NCI-H345 treated with DMSO at 0.1 percent for 48 hours (cell line): ENCODE results near the gene PACSIN2.

Source experiments
- DNase-seq: peaks from one replicate; lab custom pipeline; 2025; ENCODE audit not compliant: unreplicated experiment; lab: John Stamatoyannopoulos, UW

Gene PACSIN2

DNA sequence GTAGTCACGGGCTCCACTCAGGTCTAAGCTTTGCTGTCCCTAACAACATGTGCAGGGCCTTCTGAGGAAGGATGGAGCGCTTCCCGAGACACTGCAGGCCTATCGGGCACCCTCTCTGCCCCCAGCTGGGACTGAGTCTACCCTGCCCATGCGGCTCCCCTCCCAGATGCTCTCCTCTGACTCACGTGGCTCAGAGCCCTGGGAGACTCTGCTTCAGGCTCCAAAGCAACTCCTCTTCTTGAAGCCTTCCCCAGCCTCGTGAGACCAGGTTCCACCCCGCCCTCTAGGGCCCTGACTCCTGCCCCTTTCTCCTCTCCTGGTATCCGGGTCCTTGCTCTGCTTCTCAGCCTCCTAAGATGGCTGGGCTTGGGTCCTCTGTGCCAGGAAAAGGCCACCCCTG is 129.5 kb downstream of the PACSIN2 start:
- no peak for DNase-seq

DNA sequence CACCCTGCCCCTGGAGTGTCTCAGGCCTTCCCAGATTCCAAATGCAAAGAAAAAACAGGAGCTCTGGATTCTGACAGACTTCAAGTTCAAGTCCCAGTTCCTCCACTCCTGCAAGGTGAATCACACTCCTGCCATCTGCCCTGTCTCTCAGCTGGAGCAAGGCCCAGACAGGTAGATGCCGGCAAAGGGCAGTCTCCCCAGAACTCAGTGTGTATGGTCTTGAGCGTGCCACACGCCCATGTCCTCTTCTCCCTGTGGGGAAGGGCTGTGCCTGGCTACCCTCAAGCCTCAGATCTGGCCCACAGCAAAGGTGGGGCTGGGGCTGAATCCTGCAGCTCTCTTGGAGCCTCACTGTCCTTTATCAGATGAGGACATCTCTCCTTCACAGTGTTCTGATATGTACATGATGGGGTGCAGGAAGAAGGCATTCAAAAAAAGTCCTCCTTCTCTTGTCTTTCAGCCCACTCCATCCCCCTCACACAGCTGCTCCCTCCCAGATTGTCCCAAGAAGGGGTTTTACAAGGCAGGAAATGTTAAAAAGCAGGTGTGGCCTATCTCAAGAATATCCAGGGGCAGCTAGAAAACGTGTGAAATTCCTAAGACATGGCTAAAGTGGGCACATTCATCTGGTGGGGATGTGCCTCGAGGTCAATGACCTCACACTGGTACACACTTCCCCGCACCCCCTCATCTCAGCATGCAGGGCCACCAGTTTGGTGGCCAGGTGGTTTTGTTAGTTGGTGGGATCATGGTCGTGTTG is 130.2 kb downstream of the PACSIN2 start:
- DNase-seq, result no peak

DNA sequence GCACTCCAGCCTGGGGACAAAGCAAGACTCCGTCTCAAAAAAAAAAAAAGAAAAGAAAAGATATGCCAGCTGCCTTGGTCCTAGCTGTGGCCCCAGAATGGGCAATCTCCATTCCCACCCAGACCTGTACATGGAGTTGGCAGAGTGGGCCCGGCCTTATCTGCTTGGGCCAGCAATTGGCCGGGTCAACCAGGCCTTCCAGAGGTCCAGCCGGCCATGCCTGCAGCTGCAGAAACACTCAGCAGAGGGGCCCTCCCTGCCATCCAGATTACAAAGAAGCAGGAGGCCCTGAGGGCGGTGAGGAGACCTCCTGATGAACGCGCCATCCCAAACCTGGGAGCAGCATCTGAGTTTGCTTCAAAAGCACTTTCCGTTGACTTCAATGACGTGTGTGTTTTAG is 131.0 kb downstream of the PACSIN2 start:
- DNase-seq, result no peak

DNA sequence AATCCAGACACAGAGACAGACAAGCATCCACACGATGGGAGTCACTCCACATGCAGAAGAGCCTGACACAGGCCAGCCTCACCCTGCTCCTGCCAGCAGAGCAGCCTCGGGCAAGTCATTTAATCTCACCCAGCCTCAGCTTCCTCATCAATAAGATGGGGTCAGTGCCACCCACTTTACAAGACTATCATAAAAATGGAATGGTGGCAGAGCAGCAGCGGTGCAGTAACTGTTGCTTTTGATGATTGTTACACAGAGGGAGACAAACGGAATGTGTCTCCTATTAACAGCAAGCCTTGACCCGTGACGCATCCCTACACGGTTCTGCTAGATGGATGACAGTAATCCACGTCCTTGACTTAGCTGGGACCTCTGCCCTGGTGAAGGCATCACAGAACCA is 131.8 kb downstream of the PACSIN2 start:
- no peak for DNase-seq

DNA sequence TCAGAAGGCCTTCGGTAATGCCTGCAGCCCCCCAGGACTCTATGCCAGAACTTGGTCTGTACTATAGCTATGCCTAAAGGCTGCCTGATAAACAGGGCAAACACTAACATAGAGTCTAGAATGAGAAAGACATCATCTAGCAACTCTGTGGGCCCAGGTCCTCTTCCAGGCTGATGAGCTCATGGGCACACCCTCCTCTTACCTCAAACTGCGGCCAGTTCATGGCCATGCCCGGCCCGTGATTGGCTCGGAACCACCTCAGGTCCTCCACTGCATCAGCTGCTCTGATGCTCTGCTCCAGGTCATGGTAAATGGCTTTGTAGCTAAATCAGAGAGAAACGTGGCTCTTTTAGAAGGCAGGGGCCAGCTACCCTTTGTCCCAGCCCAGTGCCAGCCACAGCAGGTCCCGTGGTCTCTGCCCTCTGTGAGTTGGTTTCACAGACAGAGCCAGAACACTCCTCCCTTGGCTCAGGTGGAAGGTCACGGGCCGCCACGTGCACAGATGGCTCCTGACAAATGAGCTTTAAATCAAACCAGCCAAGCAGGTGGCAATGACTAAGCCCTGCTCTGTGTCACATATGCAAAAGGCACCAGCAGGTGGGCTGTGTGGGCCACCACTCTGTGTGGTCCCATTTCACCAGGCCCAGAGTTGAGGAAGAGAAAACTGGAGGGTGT is 132.8 kb downstream of the PACSIN2 start:
- no peak for DNase-seq

DNA sequence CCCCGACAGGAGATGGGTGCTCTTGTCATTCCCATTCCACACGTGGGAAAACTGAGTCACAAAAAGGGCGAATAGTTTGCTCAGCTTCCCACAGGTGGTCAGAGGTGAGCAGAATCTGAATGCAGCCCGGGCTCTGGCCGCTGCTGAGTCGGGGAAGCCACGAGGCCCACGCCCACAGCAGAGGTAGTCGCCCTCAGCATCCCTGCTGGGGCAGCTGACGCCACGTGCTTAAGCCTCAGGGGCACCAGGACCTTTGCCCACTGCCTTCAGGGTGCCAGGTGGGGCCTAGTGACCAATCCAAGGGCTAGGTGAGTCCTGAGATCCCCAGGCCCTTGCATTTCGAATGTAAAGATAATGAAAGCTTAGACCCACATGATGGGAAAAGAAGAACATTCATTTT is 133.7 kb downstream of the PACSIN2 start:
- DNase-seq, result no peak

DNA sequence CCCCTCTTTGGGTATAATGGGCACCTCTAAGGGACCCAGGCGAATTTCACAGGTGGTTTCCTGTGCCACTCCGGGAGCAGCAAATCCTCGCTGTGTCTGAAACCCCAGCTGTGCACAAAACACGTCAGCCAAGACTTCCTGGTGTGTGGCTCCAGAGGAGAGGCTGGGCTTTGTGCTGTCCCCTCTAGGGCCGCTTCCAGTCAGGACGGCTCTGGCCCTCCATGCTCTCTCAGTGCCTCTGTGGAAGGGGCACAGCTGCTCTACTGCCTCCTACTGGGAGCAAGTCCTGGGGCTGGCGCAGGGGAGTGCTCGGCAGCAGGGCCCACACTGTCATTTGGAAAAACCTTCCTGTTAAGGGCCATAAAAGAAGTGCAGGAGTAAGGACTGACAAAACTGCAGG is 134.1 kb downstream of the PACSIN2 start:
- DNase-seq, result no peak

DNA sequence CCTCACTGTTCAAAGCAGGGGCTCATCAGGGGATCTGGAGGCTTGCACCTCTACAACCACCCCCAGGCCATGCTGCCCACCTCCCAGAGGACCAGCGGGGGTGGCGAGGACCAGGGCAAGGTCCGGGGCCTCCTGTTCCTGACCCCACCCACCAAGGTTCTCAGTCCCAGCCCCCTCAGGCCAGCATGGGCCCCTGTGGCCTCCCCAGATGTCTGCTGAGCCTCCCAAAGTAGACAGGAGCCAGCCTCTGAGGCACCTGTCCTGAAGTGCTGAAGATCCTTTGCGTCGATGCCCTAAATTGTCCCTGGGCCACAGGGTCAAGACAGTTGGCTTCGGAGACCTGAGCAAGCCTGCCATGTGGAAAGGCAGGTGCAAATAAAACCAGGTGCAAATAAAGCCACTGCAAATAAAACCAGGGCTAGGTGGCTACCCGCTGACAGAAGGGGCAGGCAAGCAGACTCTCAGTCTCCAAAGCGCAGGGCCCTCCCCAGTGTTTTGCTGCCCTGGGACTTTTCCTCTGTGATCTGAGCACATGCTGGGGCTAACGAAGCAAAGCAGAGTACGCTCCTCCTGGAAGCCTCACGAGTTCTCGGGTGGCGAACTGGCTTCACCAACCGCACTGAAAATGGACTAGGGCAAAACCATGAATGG is 135.5 kb downstream of the PACSIN2 start:
- no peak for DNase-seq

DNA sequence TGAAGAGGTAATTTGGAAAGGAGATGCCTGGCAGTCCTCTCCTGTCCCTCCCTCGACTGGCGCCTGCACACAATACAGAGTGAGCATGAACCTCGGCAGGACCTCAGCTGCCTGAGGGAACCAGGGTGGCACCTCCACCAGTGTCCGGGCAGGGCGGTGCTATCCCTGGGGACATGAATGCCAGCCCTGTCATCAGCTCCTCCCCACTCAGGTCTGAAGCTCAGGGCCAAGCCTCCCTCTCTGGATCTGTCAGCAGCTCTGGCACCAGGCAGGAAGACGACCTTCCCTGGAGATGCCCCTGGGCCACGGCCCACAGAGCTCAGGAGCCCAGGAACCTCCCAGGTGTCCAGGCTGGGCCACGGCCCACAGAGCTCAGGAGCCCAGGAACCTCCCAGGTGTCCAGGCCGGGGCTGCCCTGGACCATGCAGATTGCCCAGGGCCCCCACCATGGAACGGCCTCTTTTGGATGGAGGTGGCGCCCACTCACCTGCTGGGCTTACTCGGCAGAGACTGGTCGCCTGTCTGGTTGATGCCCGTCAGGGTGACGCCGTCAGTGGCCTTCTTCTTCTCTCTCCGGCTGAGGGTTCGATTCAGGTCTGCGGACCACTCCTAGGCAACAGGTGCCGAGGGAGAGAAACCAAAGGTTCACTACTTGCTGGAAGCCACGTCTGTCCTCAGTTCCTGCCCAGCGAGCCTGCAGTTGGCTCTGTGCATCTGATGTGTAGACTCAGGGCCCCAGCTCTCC is 136.2 kb downstream of the PACSIN2 start:
- DNase-seq, result no peak

DNA sequence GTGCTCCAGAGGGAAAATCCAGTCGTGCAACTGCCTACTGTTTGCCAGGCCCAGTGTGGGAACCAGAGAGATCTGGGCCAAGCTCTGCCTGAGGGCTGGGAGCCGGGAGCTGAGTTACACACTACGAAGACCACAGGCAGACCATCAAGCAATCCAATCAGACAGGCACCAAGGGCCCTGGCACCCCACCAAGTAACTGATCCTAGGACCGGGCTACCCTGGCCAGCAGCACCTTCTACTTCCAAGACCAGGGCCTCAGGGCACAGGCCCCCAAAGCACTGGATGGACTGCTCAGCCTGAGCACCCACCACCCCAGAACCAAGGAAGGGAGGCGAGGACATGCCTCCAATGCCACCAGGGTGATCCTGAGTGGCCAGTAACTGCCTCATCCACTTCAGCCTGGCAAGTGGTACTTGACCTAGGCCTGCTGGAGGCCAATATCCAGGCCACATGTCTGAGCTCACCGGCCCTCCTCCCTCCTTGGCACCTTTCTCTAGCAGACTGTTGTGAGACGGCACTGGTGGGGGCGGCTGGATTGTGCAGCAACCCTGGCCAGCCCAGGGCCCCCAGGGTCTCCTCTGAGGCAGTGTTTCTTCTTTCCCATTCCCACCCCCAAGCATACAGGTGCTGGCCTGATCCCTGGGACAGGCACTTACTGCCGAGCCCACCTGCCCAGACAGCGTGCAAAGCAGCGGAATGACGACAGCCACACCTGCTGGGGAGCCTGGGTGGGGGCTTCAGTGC is 137.2 kb downstream of the PACSIN2 start:
- no peak for DNase-seq

DNA sequence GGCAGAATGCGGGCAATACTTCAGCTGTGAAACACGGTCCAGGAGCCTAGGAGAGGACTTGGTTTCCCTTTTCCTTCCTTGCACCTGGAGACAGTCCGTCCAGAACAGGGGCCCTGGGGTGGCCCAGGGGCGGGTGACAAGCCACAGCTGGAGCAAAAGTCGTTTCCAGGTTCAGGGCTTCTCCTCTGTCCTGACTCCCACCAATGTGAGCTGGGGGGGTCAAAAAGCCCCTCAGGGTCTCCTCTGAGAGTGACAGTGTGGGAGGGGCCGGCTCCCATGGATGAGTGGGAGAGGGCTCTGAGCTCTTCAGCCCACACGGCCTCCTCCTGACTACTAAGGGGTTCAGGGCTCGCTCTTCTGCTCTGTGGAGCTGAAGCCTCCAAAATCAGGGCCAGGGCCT is 137.8 kb downstream of the PACSIN2 start:
- DNase-seq, result no peak

DNA sequence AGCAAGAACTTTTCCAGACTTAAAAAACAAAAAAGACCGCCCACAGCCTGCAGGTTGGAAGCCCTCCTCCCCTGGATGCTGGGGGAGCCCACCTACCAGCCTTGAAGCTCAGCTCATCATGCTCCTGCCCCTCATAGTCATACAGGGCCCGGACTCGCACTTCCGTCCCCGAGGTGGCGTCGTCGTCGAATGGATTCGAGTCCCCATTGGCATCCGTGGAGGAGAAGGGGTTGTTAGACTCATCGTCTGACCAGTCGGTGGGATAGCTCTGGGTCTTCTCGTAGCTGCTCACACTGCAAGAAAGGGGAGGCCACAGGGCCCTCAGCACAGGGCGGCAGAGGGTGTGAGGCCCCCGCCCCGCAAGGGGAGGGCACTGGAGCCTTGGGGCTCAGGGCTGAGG is 138.9 kb downstream of the PACSIN2 start:
- DNase-seq, result no peak

DNA sequence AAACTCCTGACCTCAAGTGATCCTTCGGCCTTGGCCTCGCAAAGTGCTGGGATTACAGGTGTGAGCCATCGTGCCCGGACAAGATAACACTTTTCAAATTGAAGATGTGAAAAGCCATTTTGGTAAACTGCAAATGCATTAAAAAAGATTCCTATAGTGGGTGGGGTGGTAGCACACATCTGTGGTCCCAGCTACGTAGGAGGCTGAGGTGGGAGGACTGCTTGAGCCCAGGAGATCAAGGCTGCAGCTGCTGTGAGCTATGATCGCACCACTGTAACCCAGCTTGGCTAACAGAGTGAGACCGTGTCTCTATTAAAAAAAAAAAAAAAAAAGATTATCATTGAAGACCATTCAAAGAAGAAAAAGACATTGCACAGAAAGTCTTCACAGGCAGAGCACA is 140.9 kb downstream of the PACSIN2 start:
- DNase-seq, result no peak

DNA sequence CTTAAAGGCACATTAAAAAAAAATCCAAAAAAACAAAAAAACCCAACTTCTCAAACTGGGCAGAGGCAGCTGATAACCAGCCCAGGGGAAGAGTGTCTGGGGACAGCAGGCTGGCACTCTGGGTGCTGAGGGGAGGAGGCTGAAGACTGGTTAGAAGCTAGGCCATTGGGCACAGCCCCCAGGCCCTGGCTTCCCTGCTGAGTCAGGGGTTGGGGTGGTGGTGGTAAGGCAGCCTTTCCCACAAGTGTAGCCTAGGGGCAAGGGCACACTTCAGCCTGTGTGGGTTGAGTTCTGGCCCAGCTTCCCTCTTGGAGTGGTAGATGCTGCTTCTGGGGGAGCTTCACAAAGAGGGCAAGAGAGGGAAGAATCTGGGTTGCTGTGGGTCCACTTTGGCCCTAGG is 141.6 kb downstream of the PACSIN2 start:
- no peak for DNase-seq

DNA sequence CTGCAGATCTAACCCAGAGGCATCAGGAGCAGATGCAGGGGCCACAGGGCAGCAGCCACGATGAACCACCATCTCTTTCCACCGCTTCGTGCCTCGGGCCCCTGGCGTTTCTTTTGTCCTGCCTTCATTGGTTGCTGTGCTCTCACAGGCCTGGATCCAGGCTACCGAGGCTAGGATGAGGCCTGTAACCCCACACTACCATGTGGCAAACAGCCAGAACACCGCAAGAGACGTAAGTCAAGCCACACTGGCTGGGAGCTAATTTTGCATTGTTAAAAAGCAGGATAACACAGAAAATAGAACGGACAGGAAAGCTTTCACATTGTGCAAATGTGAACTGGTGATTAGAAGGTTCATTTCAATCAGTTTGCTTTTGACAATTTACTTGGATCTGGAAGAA is 142.1 kb downstream of the PACSIN2 start:
- DNase-seq, result no peak

DNA sequence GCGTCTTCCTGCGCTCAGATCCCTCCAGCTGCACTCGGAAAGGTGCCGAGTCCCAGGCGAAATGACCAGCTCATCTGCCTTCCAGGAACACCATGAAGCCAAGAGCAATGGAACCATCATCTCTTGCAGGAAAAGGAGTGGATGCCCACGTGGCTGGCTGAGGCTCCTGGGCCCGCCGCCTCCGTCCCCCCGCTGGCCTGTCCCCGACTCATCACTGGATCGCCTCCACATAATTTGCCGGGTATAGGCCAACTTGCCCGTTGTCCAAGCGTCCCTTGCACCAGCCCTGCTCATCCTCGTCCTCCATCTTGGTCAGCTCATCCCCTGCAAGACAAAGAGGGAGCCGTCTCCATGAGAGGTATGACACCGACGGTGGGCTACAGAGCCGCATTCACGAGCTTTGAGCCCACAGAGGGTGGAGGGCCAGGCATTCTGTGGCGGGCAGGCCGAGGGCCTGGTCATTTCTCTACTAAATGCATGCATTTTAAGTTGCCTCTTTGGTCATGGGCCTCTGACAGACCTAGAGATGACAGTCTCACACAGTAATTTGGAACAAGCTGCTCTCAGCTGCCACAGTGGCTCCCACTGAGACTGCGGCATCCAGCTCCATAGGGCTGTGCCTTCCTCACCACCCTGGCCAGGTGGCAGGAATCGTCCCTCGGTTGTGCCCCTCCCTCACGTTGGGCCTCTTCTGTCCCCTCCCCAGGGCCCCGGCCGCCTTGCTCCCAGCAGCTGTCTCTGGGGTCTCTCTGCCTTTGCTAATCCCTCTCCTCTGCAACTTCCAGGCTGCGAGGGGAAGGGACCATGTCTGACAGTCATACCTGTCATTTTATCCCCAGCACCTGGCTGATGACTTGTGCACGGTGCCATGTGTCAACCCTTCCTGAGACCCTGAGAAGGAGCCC is 143.6 kb downstream of the PACSIN2 start:
- no peak for DNase-seq

DNA sequence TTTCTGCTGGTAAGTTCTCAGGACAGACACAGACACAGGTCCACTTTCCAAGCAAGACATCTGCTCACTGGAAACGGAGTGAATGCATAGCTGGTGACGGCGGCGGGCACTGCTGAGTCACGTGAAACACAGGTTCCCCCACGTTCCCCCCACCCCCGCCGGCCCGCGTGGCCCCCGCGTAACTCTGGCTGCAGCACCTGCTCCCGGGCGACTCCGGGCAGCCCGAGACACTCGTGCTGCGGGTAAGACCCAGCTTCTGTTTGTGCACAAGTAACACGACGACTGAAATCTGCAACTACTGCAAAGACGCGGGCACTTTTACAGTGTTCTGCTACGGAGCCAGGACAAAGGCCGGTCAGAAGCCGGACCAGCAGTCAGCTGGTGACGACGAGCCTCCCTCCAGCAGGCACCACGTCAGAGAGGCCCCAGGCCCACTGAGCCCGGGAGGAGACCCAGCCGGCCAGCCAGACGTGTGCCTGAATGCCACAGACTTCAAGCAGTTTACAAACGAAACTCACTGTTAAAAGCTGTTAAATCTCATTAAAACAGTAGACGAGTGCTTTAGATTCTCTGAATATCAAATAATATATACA is 145.0 kb downstream of the PACSIN2 start:
- no peak for DNase-seq

DNA sequence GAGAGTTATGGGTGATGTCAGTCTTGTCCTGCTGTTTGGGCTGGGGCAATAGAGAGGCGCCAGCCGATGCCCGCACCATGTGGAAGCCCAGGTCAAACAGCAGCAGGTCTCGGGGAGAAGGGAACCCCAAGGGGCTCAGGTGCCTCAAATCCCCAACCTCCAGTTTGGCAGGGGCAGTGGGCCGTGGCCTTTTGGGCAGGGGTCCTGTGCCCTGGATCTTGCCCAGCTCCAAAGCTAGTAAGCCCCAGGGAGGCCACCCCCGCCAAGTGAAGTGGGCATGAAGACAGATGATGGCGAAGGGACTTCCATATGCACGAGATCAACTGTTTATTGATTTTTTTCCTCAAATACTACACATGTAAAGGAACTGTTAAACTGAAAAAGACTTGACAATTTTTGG is 145.5 kb downstream of the PACSIN2 start:
- DNase-seq, result no peak

DNA sequence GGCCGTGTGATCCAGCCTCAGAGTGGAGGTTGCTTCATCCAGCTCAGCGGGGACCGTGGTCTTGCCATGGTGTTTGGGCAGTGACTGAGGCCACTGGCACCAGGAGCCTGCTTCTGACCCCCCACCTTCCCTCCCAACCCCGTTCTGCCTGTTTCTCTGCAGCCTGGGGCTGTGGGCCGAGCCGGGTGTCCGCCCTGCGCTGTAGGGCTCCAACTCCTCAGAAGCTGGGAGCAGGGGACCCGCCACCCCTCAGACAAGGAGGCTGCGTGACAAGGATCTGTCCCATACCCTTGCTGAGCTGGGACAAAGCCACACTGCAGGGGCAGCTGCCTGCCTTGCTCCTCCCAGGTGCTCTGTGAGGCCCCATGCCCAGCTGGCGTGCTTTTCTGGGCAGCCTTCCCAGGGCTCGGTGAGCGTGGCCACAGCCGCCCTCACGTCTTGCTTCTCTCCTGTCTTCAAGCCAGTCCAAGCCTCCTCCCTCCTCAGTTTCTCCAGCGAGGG is 146.1 kb downstream of the PACSIN2 start:
- DNase-seq, result no peak
